Astrocyte of the spinal cord (primary cell): ENCODE results near the gene ANTXR1.

Experiments used
- DNase-seq: peaks from one replicate; pipeline ENCODE4 v3.0.0; 2011; ENCODE audit warnings: low read depth, low spot score
- H3K4me3 ChIP-seq: 2 replicates; pipeline ENCODE4 v1.5.1; 2011; ENCODE audit warnings: low read depth, mild to moderate bottlenecking, low read length, moderate library complexity
- CTCF ChIP-seq: IDR thresholded peaks from 2 replicates; pipeline ENCODE4 v1.5.1; 2012; ENCODE audit warnings: low read depth, mild to moderate bottlenecking, low read length, inconsistent platforms
- in situ Hi-C: cut with HindIII; loops from 2 replicates; pipeline ENCODE4 v1.10.0; 2017; ENCODE audit warnings: low sequenced_read_pairs

Gene ANTXR1

GRCh38 chr2:68974251-68974650 lies 38.7 kb upstream of the ANTXR1 start, which contains the start of gene GKN1:
GKN1 (plus strand) TSS chr2:68974636; CDS start chr2:68974678, 42 bp downstream.
- H3K4me3 ChIP-seq, result no peak within 1 kb of the TSS
- TF ChIP-seq CTCF, result no peak
- no peak for DNase-seq
- in situ Hi-C loops, result no loop called here

- peak; percentile 48 for DNase-seq
- no peak for TF ChIP-seq CTCF
- in situ Hi-C loops, result no loop called here
- H3K4me3 ChIP-seq, result no peak overlapping the region
Measured at GRCh38 chr2:68974946-68975665, 37.9 kb upstream of the ANTXR1 start.

GRCh38 chr2:68975844-68976243 lies 37.1 kb upstream of the ANTXR1 start:
- no peak for TF ChIP-seq CTCF
- DNase-seq, result no peak
- in situ Hi-C loops, result no loop called here
- H3K4me3 ChIP-seq, result no peak overlapping the region

GRCh38 chr2:68977453-68977852 lies 35.5 kb upstream of the ANTXR1 start:
- in situ Hi-C loops, result no loop called here

GRCh38 chr2:68978098-68978497 lies 34.9 kb upstream of the ANTXR1 start:
- no peak overlapping the region for H3K4me3 ChIP-seq
- in situ Hi-C loops, result no loop called here
- no peak for DNase-seq
- TF ChIP-seq CTCF, result no peak

More at GRCh38 chr2:68977453-68977852, 35.5 kb upstream of the ANTXR1 start:
- DNase-seq, result no peak
- no peak for TF ChIP-seq CTCF
- no peak overlapping the region for H3K4me3 ChIP-seq

GRCh38 chr2:68980956-68981355 lies 32.0 kb upstream of the ANTXR1 start:
- no peak for TF ChIP-seq CTCF
- in situ Hi-C loops, result no loop called here
- no peak for DNase-seq
- H3K4me3 ChIP-seq, result no peak overlapping the region
